Measurements from ENCODE around the gene RAPGEF3. TPM values are rescaled to one million over a fixed set of nuclear protein-coding genes. Genes with fewer than 3 reads are reported as not detected.

Gene RAPGEF3
- total and polyA plus RNA-seq, 2 of the 13 experiments (the other 11 are each of a cell fraction or from before 2014, with no cell fraction given): 0.07 TPM

DNA sequence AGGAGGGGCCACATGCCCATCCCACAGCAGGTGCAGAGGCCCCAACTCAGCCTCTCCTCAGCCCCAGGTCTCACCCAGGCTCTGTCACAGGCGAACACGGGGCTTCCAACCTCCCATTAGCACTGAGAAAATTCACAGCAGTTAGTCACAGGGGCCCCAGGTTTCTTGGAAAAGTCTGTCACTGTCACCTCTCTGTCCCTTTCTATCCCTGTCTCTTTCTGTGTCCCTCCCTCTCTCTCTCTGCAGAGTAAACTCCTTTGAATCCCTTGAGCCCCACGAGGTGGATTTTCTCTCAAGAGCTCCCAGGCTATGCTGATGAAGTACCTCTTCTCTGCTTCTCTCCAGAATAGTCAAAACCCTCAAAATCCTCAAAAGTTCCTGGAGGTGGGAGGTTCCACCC lies 19.4 kb downstream of the RAPGEF3 start:
- H3K4me2 ChIP-seq (ENCODE audit: low read depth, low read length): no peak overlapping the region
- ChIA-PET CTCF (ENCODE audit: low intra/inter-chr PET ratio, low total read pairs) (no interaction called here), POLR2A (interaction anchor here (1.1 kb wide), 1 partner anchor 81 kb away, joined by 6 read pairs; no protein-coding TSS in a partner anchor)
- WGBS (ENCODE audit: low lambda C conversion rate): 8% methylated on average over 3 of the region's 3 CpGs
- H3K27me3 ChIP-seq (ENCODE audit: control insufficient read depth in 1 of 2, insufficient read depth in 2 of 2, low read length in 2 of 2): peaks cover 8 to 36% of the 10 kb centered on the region in 2 experiments
- no peak overlapping the region for H3K4me3 ChIP-seq (replicated peaks in 1 of 3; ENCODE audit: insufficient read depth in 1 of 3, low read depth in 2 of 3, low read length in 3 of 3)
- no peak overlapping the region for H3K9ac ChIP-seq (ENCODE audit: insufficient read depth, low read depth, low read length)
- DNase-seq (ENCODE audit: low spot score) (no peak), FAIRE-seq (no peak), ATAC-seq (no peak)
- H3K79me2 ChIP-seq (ENCODE audit: insufficient read depth, low read length): no peaks in the 10 kb centered on the region
- no peaks in the 10 kb centered on the region for H3K36me3 ChIP-seq (replicated peaks in 1 of 2; ENCODE audit: control insufficient read depth in 1 of 2, insufficient read depth in 2 of 2, low read length in 2 of 2)
- in situ Hi-C loops (cut with HindIII; ENCODE audit: extremely low pct_ligation_motif_present, low pct_unique_long_range_greater_than_20kb) (no loop called here), intact Hi-C loops (cut with micrococcal nuclease; ENCODE audit: unreplicated experiment) (no loop called here)
- BruUV-seq (replicated peaks): no TSS peak
- H3K9me3 ChIP-seq (ENCODE audit: low read length): no peaks in the 10 kb centered on the region
- no peak overlapping the region for H2AFZ ChIP-seq (ENCODE audit: low read length)
- H4K20me1 ChIP-seq (ENCODE audit: insufficient read depth, low read length): no peaks in the 10 kb centered on the region
- H3K4me1 ChIP-seq (ENCODE audit: insufficient read depth, low read length): peaks cover 32% of the 10 kb centered on the region
- TF ChIP-seq BCLAF1 (IDR thresholded peaks at IDR 0.05): no peak
- TF ChIP-seq ZNF24 (IDR thresholded peaks at IDR 0.05): no peak
- no peak for TF ChIP-seq RXRB (CRISPR knock-in tag; IDR thresholded peaks at IDR 0.05; ENCODE audit: borderline replicate concordance)
- TF ChIP-seq SKIL (CRISPR knock-in tag; IDR thresholded peaks at IDR 0.05; ENCODE audit: borderline replicate concordance): no peak
- TF ChIP-seq SAP130 (CRISPR knock-in tag; IDR thresholded peaks at IDR 0.05; ENCODE audit: low read depth): no peak
- no peak for TF ChIP-seq HINFP (CRISPR knock-in tag; IDR thresholded peaks at IDR 0.05; ENCODE audit: low read depth)
- TF ChIP-seq AGO1 (IDR thresholded peaks at IDR 0.05; ENCODE audit: low read depth, low read length, poor library complexity, severe bottlenecking): no peak
- no peak for TF ChIP-seq TOPORS (CRISPR knock-in tag; IDR thresholded peaks at IDR 0.05)
- TF ChIP-seq ZNF512B (CRISPR knock-in tag; IDR thresholded peaks at IDR 0.05; ENCODE audit: borderline replicate concordance): no peak
- no peak for TF ChIP-seq SCMH1 (CRISPR knock-in tag; IDR thresholded peaks at IDR 0.05; ENCODE audit: borderline replicate concordance)
- no peak overlapping the region for H3K27ac ChIP-seq (ENCODE audit: extremely low read length, insufficient read depth, low read length)
